Chondrocyte (in vitro differentiated cells): Measurements from ENCODE around the gene CYP27C1. TPM values are rescaled to one million over a fixed set of nuclear protein-coding genes. Genes with fewer than 3 reads are reported as not detected.
A peak's percentile ranks its signal among the peaks of the same experiment; 100 is the strongest.

ENCODE experiments used
- DNase-seq: peaks from one replicate; pipeline ENCODE4 v3.0.0; 2021; ENCODE audit warnings: mixed read lengths, low spot score
- H3K27ac Mint-ChIP-seq: one replicate; pipeline ENCODE4 v1.8.0; 2021; ENCODE audit warnings: mild to moderate bottlenecking, moderate library complexity, mixed read lengths; ENCODE audit not compliant: unreplicated experiment
- H3K27me3 Mint-ChIP-seq: 2 replicates; pipeline ENCODE4 v1.8.0; 2021; ENCODE audit warnings: low read depth, mixed read lengths
- H3K36me3 Mint-ChIP-seq: 2 replicates; pipeline ENCODE4 v1.8.0; 2021; ENCODE audit warnings: low read depth, mixed read lengths
- H3K4me1 Mint-ChIP-seq: 2 replicates; pipeline ENCODE4 v1.8.0; 2021; ENCODE audit warnings: low read depth, mild to moderate bottlenecking, mixed read lengths
- H3K4me3 Mint-ChIP-seq: one replicate; pipeline ENCODE4 v1.8.0; 2021; ENCODE audit warnings: mild to moderate bottlenecking, moderate library complexity, mixed read lengths; ENCODE audit not compliant: unreplicated experiment
- H3K9me3 Mint-ChIP-seq: 2 replicates; pipeline ENCODE4 v1.8.0; 2021; ENCODE audit warnings: low read depth, mixed read lengths
- CTCF ChIP-seq: fragments of 200-600 bp; sonication (generic); IDR thresholded peaks from 2 replicates; pipeline ENCODE4 v1.5.0; 2021; ENCODE audit warnings: antibody characterized with exemption, mild to moderate bottlenecking, moderate library complexity
- total RNA-seq: library from RNA; stranded (reverse); gene quantifications from 3 replicates; pipeline ENCODE4 v1.2.1, GENCODE V29; 2021

The CYP27C1 gene
- total RNA-seq, 1 donor from 2014 or later = 11.7 TPM

GRCh38 chr2:127143841-127144782 lies 76.0 kb downstream of the CYP27C1 start:
- peaks cover 3% of the 10 kb centered on the region for H3K36me3 Mint-ChIP-seq
- H3K4me1 Mint-ChIP-seq = peaks cover 55% of the 10 kb centered on the region
- DNase-seq = no peak
- peak; percentile 72 for TF ChIP-seq CTCF
- peak overlapping the region; percentile 37 for H3K4me3 Mint-ChIP-seq
- H3K27ac Mint-ChIP-seq = peak overlapping the region; percentile 97
- no peaks in the 10 kb centered on the region for H3K27me3 Mint-ChIP-seq
- peaks cover 5% of the 10 kb centered on the region for H3K9me3 Mint-ChIP-seq

GRCh38 chr2:127142663-127143630 lies 77.2 kb downstream of the CYP27C1 start:
- no peak for DNase-seq
- Mint-ChIP-seq H3K4me1 (peaks cover 50% of the 10 kb centered on the region), H3K27me3 (no peaks in the 10 kb centered on the region), H3K9me3 (peaks cover 5% of the 10 kb centered on the region), H3K27ac (peak overlapping the region; percentile 97), H3K36me3 (peaks cover 3% of the 10 kb centered on the region), H3K4me3 (no peak overlapping the region)
- peak; percentile 60 for TF ChIP-seq CTCF

- H3K4me1 Mint-ChIP-seq = peaks cover 26% of the 10 kb centered on the region
- no peak for DNase-seq
- no peak overlapping the region for H3K4me3 Mint-ChIP-seq
- no peak for TF ChIP-seq CTCF
- no peaks in the 10 kb centered on the region for H3K27me3 Mint-ChIP-seq
- peaks cover 3% of the 10 kb centered on the region for H3K36me3 Mint-ChIP-seq
- H3K27ac Mint-ChIP-seq = no peak overlapping the region
- H3K9me3 Mint-ChIP-seq = peaks cover 5% of the 10 kb centered on the region
Measured at GRCh38 chr2:127140538-127140937, 79.6 kb downstream of the CYP27C1 start.

GRCh38 chr2:127139766-127140165 lies 80.3 kb downstream of the CYP27C1 start:
- TF ChIP-seq CTCF = no peak
- no peak overlapping the region for H3K27ac Mint-ChIP-seq
- H3K27me3 Mint-ChIP-seq = no peaks in the 10 kb centered on the region
- peaks cover 18% of the 10 kb centered on the region for H3K4me1 Mint-ChIP-seq
- no peak for DNase-seq
- H3K36me3 Mint-ChIP-seq = peaks cover 3% of the 10 kb centered on the region
- H3K4me3 Mint-ChIP-seq = no peak overlapping the region
- H3K9me3 Mint-ChIP-seq = peaks cover 5% of the 10 kb centered on the region

- no peaks in the 10 kb centered on the region for H3K27me3 Mint-ChIP-seq
- no peak for TF ChIP-seq CTCF
- peaks cover 3% of the 10 kb centered on the region for H3K36me3 Mint-ChIP-seq
- H3K27ac Mint-ChIP-seq = no peak overlapping the region
- H3K4me1 Mint-ChIP-seq = peaks cover 3% of the 10 kb centered on the region
- H3K4me3 Mint-ChIP-seq = no peak overlapping the region
- H3K9me3 Mint-ChIP-seq = peaks cover 5% of the 10 kb centered on the region
- DNase-seq = no peak
Measured at GRCh38 chr2:127138281-127138680, 81.8 kb downstream of the CYP27C1 start.
